ENCODE data around the gene MED10. TPM values are rescaled to one million over a fixed set of nuclear protein-coding genes. Genes with fewer than 3 reads are reported as not detected.

MED10 gene
- total and polyA plus RNA-seq, 9 of the 15 experiments (the other 6 are each of a cell fraction or from before 2014, with no cell fraction given): 23.8 to 83.4 (median 58.8) TPM

- TF ChIP-seq JUNB (CRISPR knock-in tag; conservative IDR thresholded peaks at IDR 0.05) (no peak; the same call in 1 of the 2 replicates), KLF10 (CRISPR knock-in tag; IDR thresholded peaks at IDR 0.05) (no peak), JUND (IDR thresholded peaks at IDR 0.05; ENCODE audit: borderline replicate concordance, low read depth, low read length) (peak; percentile 95), JUND (tag; IDR thresholded peaks at IDR 0.05; ENCODE audit: borderline replicate concordance, low read depth, low read length) (peak; percentile 92), MTA2 (IDR thresholded peaks at IDR 0.05; ENCODE audit: low read depth) (no peak), ZBTB9 (CRISPR knock-in tag; IDR thresholded peaks at IDR 0.05) (no peak), PATZ1 (CRISPR knock-in tag; IDR thresholded peaks at IDR 0.05; ENCODE audit: borderline replicate concordance) (no peak), STAT5B (CRISPR knock-in tag; IDR thresholded peaks at IDR 0.05) (no peak), TEAD1 (CRISPR knock-in tag; IDR thresholded peaks at IDR 0.05) (peak in 1 of 2 experiments; percentile 77; a peak in 1 of 4 replicates), TBL1XR1 (IDR thresholded peaks at IDR 0.05; ENCODE audit: low read length in 2 of 2) (0 out of 4 replicates have a peak, but pooled peaks of 1 of the 2 experiments have one; percentile 32), ZNF77 (CRISPR knock-in tag; IDR thresholded peaks at IDR 0.05) (no peak), ZNF764 (CRISPR knock-in tag; IDR thresholded peaks at IDR 0.05; ENCODE audit: low read depth) (no peak), GTF2B (IDR thresholded peaks at IDR 0.05; ENCODE audit: extremely low read depth, insufficient read length) (no peak), VEZF1 (CRISPR knock-in tag; IDR thresholded peaks at IDR 0.05) (peak; percentile 31; the same call in 1 of the 2 replicates), POLR2AphosphoS2 (IDR thresholded peaks at IDR 0.05; ENCODE audit: low read length) (no peak), TCF15 (CRISPR knock-in tag; IDR thresholded peaks at IDR 0.05) (no peak), MED1 (CRISPR knock-in tag; IDR thresholded peaks at IDR 0.05; ENCODE audit: borderline replicate concordance) (no peak), SAFB2 (IDR thresholded peaks at IDR 0.05; ENCODE audit: borderline replicate concordance, low read depth, low read length, severe bottlenecking) (no peak), ETV6 (IDR thresholded peaks at IDR 0.05; ENCODE audit: borderline replicate concordance in 1 of 2, low read depth in 2 of 2, low read length in 1 of 2) (no peak), ETV6 (CRISPR knock-in tag; IDR thresholded peaks at IDR 0.05; ENCODE audit: borderline replicate concordance) (no peak), ZKSCAN8 (CRISPR knock-in tag; IDR thresholded peaks at IDR 0.05) (peak; percentile 73; the same call in 1 of the 2 replicates), DIDO1 (tag; IDR thresholded peaks at IDR 0.05; ENCODE audit: low read depth) (no peak)
These were observed 30.5 kb upstream of the MED10 start (continued) for GRCh38 chr5:6408627-6409446.

Data from K562 (cell line).